DND-41 (cell line): ENCODE results near the gene TPM4.

Experiments
- ATAC-seq: fragments of 200-7000 bp; cut with Tn5 transposase; 3 replicates; pipeline ENCODE4 v1.9.1; 2021; ENCODE audit warnings: low read depth; ENCODE audit not compliant: insufficient read depth
- DNase-seq: peaks from one replicate; pipeline ENCODE4 v3.0.0-alpha.2; 2020
- H2AFZ ChIP-seq: 2 replicates; pipeline ENCODE4 v1.6.0; 2012; ENCODE audit warnings: low read depth, low read length
- H3K27ac ChIP-seq: 2 replicates; pipeline ENCODE4 v1.5.1; 2012; ENCODE audit warnings: low read length, inconsistent platforms
- H3K27me3 ChIP-seq: fragments of 200-600 bp; sonication (generic); 2 replicates; pipeline ENCODE4 v1.6.0; 2012; ENCODE audit warnings: low read length, mild to moderate bottlenecking, inconsistent platforms; ENCODE audit not compliant: insufficient read depth, poor library complexity
- H3K36me3 ChIP-seq: 2 replicates; pipeline ENCODE4 v1.5.1; 2012; ENCODE audit warnings: low read length, inconsistent platforms; ENCODE audit not compliant: insufficient read depth
- H3K4me1 ChIP-seq: 2 replicates; pipeline ENCODE4 v1.5.1; 2012; ENCODE audit warnings: mild to moderate bottlenecking, low read length; ENCODE audit not compliant: insufficient read depth
- H3K4me2 ChIP-seq: 2 replicates; pipeline ENCODE4 v1.6.0; 2012; ENCODE audit warnings: mild to moderate bottlenecking, moderate library complexity, low read length, inconsistent platforms; ENCODE audit not compliant: insufficient read depth
- H3K4me3 ChIP-seq, 2 experiments: fragments of 200-600 bp in 1 of 2; shearing (Covaris generic) in 1 of 2; 2 replicates each; pipeline ENCODE4 v1.5.1; 2012 to 2016; ENCODE audit warnings: inconsistent platforms in 2 of 2, low read length in 2 of 2, mild to moderate bottlenecking in 2 of 2, low read depth in 1 of 2, moderate library complexity in 1 of 2
- H3K79me2 ChIP-seq: 2 replicates; pipeline ENCODE4 v1.6.0; 2012; ENCODE audit warnings: low read length, inconsistent platforms; ENCODE audit not compliant: insufficient read depth
- H3K9ac ChIP-seq: 2 replicates; pipeline ENCODE4 v1.6.0; 2012; ENCODE audit warnings: low read depth, mild to moderate bottlenecking, inconsistent platforms, low read length, moderate library complexity
- H3K9me3 ChIP-seq: 2 replicates; pipeline ENCODE4 v1.5.1; 2012; ENCODE audit warnings: low read length, moderate library complexity, mild to moderate bottlenecking, inconsistent platforms; ENCODE audit not compliant: insufficient read depth, severe bottlenecking
- H4K20me1 ChIP-seq: 2 replicates; pipeline ENCODE4 v1.6.0; 2012; ENCODE audit warnings: low read length; ENCODE audit not compliant: insufficient read depth
- CTCF ChIP-seq: IDR thresholded peaks from 2 replicates; pipeline ENCODE4 v1.5.1; 2012; ENCODE audit warnings: borderline replicate concordance, low read length, moderate library complexity, mild to moderate bottlenecking; ENCODE audit not compliant: poor library complexity, severe bottlenecking; ENCODE audit errors: extremely low read depth
- EZH2 ChIP-seq: IDR thresholded peaks from 3 replicates; pipeline ENCODE4 v1.6.1; 2012; ENCODE audit warnings: borderline replicate concordance, low read depth, mild to moderate bottlenecking, moderate library complexity, low read length, inconsistent platforms; ENCODE audit not compliant: severe bottlenecking

The TPM4 gene

GRCh38 chr19:16037424-16038195 lies 38.7 kb upstream of the TPM4 start:
- Histone ChIP-seq H3K4me2 (no peak overlapping the region), H4K20me1 (no peaks in the 10 kb centered on the region), H3K9ac (no peak overlapping the region), H3K36me3 (no peaks in the 10 kb centered on the region), H3K4me3 (no peak overlapping the region), H3K4me1 (peaks cover 9% of the 10 kb centered on the region), H3K79me2 (no peaks in the 10 kb centered on the region), H3K27me3 (no peaks in the 10 kb centered on the region), H3K27ac (no peak overlapping the region), H2AFZ (no peak overlapping the region), H3K9me3 (no peaks in the 10 kb centered on the region)
- TF ChIP-seq CTCF = no peak
- no peak for TF ChIP-seq EZH2
- no peak for DNase-seq
- no peak for ATAC-seq

GRCh38 chr19:16038196-16038695 lies 38.0 kb upstream of the TPM4 start:
- Histone ChIP-seq H3K4me2 (no peak overlapping the region), H3K36me3 (no peaks in the 10 kb centered on the region)

GRCh38 chr19:16039081-16039480 lies 37.2 kb upstream of the TPM4 start:
- H3K27ac ChIP-seq = no peak overlapping the region
- no peak for ATAC-seq
- no peaks in the 10 kb centered on the region for H3K79me2 ChIP-seq
- H3K4me3 ChIP-seq = no peak overlapping the region
- TF ChIP-seq EZH2 (no peak), CTCF (no peak)
- no peaks in the 10 kb centered on the region for H4K20me1 ChIP-seq
- no peak for DNase-seq
- H3K27me3 ChIP-seq = no peaks in the 10 kb centered on the region
- no peak overlapping the region for H3K4me2 ChIP-seq
- H3K9me3 ChIP-seq = no peaks in the 10 kb centered on the region
- peaks cover 9% of the 10 kb centered on the region for H3K4me1 ChIP-seq
- H3K9ac ChIP-seq = no peak overlapping the region
- H2AFZ ChIP-seq = no peak overlapping the region
- H3K36me3 ChIP-seq = no peaks in the 10 kb centered on the region

More at GRCh38 chr19:16038196-16038695, 38.0 kb upstream of the TPM4 start:
- ATAC-seq = no peak
- no peak for TF ChIP-seq CTCF
- TF ChIP-seq EZH2 = no peak
- Histone ChIP-seq H3K79me2 (no peaks in the 10 kb centered on the region), H3K9ac (no peak overlapping the region), H3K9me3 (no peaks in the 10 kb centered on the region), H3K27ac (no peak overlapping the region), H3K4me3 (no peak overlapping the region), H2AFZ (no peak overlapping the region), H3K4me1 (peaks cover 9% of the 10 kb centered on the region), H3K27me3 (no peaks in the 10 kb centered on the region), H4K20me1 (no peaks in the 10 kb centered on the region)
- DNase-seq = no peak
